ENCODE results near the gene VEZF1. TPM values are rescaled to one million over a fixed set of nuclear protein-coding genes. Genes with fewer than 3 reads are reported as not detected.

Gene VEZF1
- total and polyA plus RNA-seq, 2 of the 8 experiments (the other 6 are each of a cell fraction or from before 2014, with no cell fraction given), result 28.9 to 61.9 TPM

DNA sequence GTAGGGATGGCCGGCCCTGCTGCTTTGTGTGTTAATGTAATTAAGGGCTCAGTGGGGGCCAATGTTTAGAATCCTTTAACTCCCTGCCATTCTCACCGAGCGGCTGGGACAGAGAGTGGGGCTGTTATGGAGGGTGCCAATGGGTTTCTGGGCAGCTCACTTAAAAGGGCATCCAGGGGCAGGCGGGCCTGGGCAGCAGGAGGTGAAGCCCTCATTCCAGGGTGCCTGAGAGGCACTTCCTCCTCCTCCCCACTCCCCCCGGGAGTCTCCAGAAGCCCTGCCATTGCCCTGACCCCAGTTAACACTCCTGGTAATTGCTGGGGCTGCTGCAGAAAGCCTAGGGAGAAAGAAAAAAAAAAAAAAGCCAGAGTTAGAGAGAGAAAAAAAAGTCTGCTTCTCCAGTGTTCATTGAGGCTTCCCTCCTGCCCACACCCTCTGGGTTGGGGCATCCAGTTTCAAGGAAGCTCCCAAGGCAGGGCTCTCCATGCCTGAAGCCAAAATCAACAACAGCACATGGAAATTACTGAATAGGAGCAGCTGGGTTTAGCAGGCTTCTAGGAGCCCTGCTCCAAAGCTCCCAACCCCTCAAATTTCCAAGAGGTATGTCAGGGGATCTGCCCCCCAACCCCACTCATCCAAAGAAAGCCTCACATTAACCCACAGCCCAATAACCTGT is 60.9 kb downstream of the VEZF1 start (continued):
- TF ChIP-seq POU5F1 (IDR thresholded peaks at IDR 0.05; ENCODE audit: low read depth, low read length) (peak; percentile 52; the same call in 1 of the 2 replicates), SAP30 (IDR thresholded peaks at IDR 0.05; ENCODE audit: insufficient read depth, insufficient replicate concordance, low read length) (no peak)

Measured in H1 (cell line).